GM10266 (cell line): Measurements from ENCODE around the gene CFAP119.

Experiments
- DNase-seq: peaks from one replicate; pipeline ENCODE4 v3.0.0; 2012; ENCODE audit errors: extremely low spot score
- CTCF ChIP-seq: IDR thresholded peaks from 2 replicates; pipeline ENCODE4 v1.5.1; 2012; ENCODE audit warnings: mild to moderate bottlenecking, low read depth; ENCODE audit not compliant: control insufficient read depth, insufficient read depth; ENCODE audit errors: missing control alignments

CFAP119 gene

GRCh38 chr16:30758988-30759491, 2.8 kb downstream of the CFAP119 start:
- no peak for TF ChIP-seq CTCF
- DNase-seq: no peak

- no peak for TF ChIP-seq CTCF
- no peak for DNase-seq
Measured at GRCh38 chr16:30757316-30757715, 4.5 kb downstream of the CFAP119 start.

GRCh38 chr16:30756781-30757100, 5.1 kb downstream of the CFAP119 start:
- no peak for DNase-seq
- TF ChIP-seq CTCF: no peak

- TF ChIP-seq CTCF: no peak
- no peak for DNase-seq
Measured at GRCh38 chr16:30755955-30756780, 5.7 kb downstream of the CFAP119 start.

- TF ChIP-seq CTCF: no peak
- DNase-seq: no peak
Measured at GRCh38 chr16:30753596-30753995, 8.3 kb downstream of the CFAP119 start.

- DNase-seq: no peak
- no peak for TF ChIP-seq CTCF
Measured at GRCh38 chr16:30750876-30751465, 10.9 kb downstream of the CFAP119 start.

GRCh38 chr16:30750201-30750600, 11.7 kb downstream of the CFAP119 start:
- DNase-seq: no peak
- TF ChIP-seq CTCF: no peak
